IMR-90 (cell line): ENCODE data around the gene XRCC5. TPM values are rescaled to one million over a fixed set of nuclear protein-coding genes. Genes with fewer than 3 reads are reported as not detected.

ENCODE experiments used
- ATAC-seq: fragments of 200-7000 bp; cut with Tn5 transposase; 2 replicates; pipeline ENCODE4 v1.9.1; 2020; ENCODE audit warnings: low read depth, mild to moderate bottlenecking, moderate library complexity
- BruUV-seq: library from RNA; stranded (reverse); fragments of 400-500 nt; replicated peaks from 2 replicates; lab custom pipeline; 2021; lab: Mats Ljungman, UMichigan
- CTCF ChIA-PET: fragments of 300-600 bp; formaldehyde crosslinking; extraction: SDS; loops from one replicate; lab custom pipeline; 2021; ENCODE audit warnings: antibody characterized with exemption; lab: Yijun Ruan, JAX
- POLR2A ChIA-PET: fragments of 300-600 bp; sonication (Branson Sonifier 250); formaldehyde crosslinking; loops from one replicate; lab custom pipeline; 2022; ENCODE audit warnings: antibody characterized with exemption; ENCODE audit not compliant: unreplicated experiment; lab: Charles Lee
- DNase-seq: peaks from one replicate; pipeline ENCODE4 v3.0.0; 2013
- H2AFZ ChIP-seq: replicated peaks from 2 replicates; pipeline ENCODE3; 2013; ENCODE audit warnings: low read length, mild to moderate bottlenecking; ENCODE audit not compliant: poor library complexity
- H2AK5ac ChIP-seq: 2 replicates; pipeline ENCODE4 v1.6.1; 2013; ENCODE audit warnings: low read depth, low read length, inconsistent platforms
- H2AK9ac ChIP-seq: replicated peaks from 2 replicates; pipeline ENCODE3; 2013; ENCODE audit warnings: mild to moderate bottlenecking, low read depth, low read length, moderate library complexity; ENCODE audit not compliant: poor library complexity
- H2BK120ac ChIP-seq: 2 replicates; pipeline ENCODE4 v1.6.1; 2013; ENCODE audit warnings: low read depth, low read length, inconsistent platforms
- H2BK15ac ChIP-seq: 3 replicates; pipeline ENCODE4 v1.6.1; 2013; ENCODE audit warnings: low read depth, low read length, inconsistent platforms
- H2BK20ac ChIP-seq: 2 replicates; pipeline ENCODE4 v1.6.1; 2013; ENCODE audit warnings: low read depth, mild to moderate bottlenecking, inconsistent platforms, low read length, moderate library complexity
- H2BK5ac ChIP-seq: 2 replicates; pipeline ENCODE4 v1.6.1; 2013; ENCODE audit warnings: mild to moderate bottlenecking, low read depth, low read length, inconsistent platforms; ENCODE audit not compliant: poor library complexity, severe bottlenecking
- H3K14ac ChIP-seq: replicated peaks from 2 replicates; pipeline ENCODE4 v1.6.1; 2013; ENCODE audit warnings: low read depth, low read length, inconsistent platforms
- H3K18ac ChIP-seq: 2 replicates; pipeline ENCODE4 v1.6.1; 2013; ENCODE audit warnings: low read depth, low read length, control low read depth
- H3K23ac ChIP-seq: 2 replicates; pipeline ENCODE4 v1.6.1; 2013; ENCODE audit warnings: low read depth, low read length, inconsistent platforms
- H3K27ac ChIP-seq: 2 replicates; pipeline ENCODE4 v1.5.1; 2013; ENCODE audit warnings: mild to moderate bottlenecking, control low read depth, low read length; ENCODE audit not compliant: insufficient read depth
- H3K27me3 ChIP-seq: 2 replicates; pipeline ENCODE4 v1.6.1; 2013; ENCODE audit warnings: low read length; ENCODE audit not compliant: control insufficient read depth, insufficient read depth
- H3K36me3 ChIP-seq: 2 replicates; pipeline ENCODE4 v1.6.1; 2013; ENCODE audit warnings: low read length, mixed read lengths; ENCODE audit not compliant: control insufficient read depth, insufficient read depth
- H3K4ac ChIP-seq: 2 replicates; pipeline ENCODE4 v1.6.1; 2013; ENCODE audit warnings: low read depth, low read length, inconsistent platforms
- H3K4me1 ChIP-seq: 2 replicates; pipeline ENCODE4 v1.6.1; 2013; ENCODE audit warnings: low read length, mixed read lengths; ENCODE audit not compliant: control insufficient read depth, insufficient read depth
- H3K4me2 ChIP-seq: 2 replicates; pipeline ENCODE4 v1.6.1; 2013; ENCODE audit warnings: low read depth, mild to moderate bottlenecking, control low read depth, low read length, moderate library complexity
- H3K4me3 ChIP-seq: 2 replicates; pipeline ENCODE4 v1.5.1; 2013; ENCODE audit warnings: low read depth, mild to moderate bottlenecking, control low read depth, low read length, moderate library complexity; ENCODE audit not compliant: insufficient read depth
- H3K56ac ChIP-seq: 2 replicates; pipeline ENCODE4 v1.6.1; 2013; ENCODE audit warnings: low read length, inconsistent platforms; ENCODE audit not compliant: insufficient read depth; ENCODE audit errors: extremely low read depth
- H3K79me1 ChIP-seq, 2 experiments: 2 replicates each; pipeline ENCODE4 v1.6.1; 2013; ENCODE audit warnings: low read length in 2 of 2, inconsistent platforms in 1 of 2, low read depth in 1 of 2
- H3K9ac ChIP-seq: 2 replicates; pipeline ENCODE4 v1.6.1; 2013; ENCODE audit warnings: low read depth, low read length, control low read depth
- H3K9me1 ChIP-seq: 2 replicates; pipeline ENCODE4 v1.6.1; 2013; ENCODE audit warnings: low read length, inconsistent platforms; ENCODE audit not compliant: insufficient read depth
- H3K9me3 ChIP-seq: 2 replicates; pipeline ENCODE4 v1.6.1; 2013; ENCODE audit warnings: low read length; ENCODE audit not compliant: control insufficient read depth, insufficient read depth
- H4K20me1 ChIP-seq: 2 replicates; pipeline ENCODE4 v1.6.1; 2013; ENCODE audit warnings: low read length, inconsistent platforms; ENCODE audit not compliant: insufficient read depth
- H4K5ac ChIP-seq: 2 replicates; pipeline ENCODE4 v1.6.1; 2013; ENCODE audit warnings: mild to moderate bottlenecking, low read depth, low read length, control low read depth
- H4K8ac ChIP-seq, 2 experiments: 2 replicates each; pipeline ENCODE4 v1.6.1; 2013; ENCODE audit warnings: low read depth in 2 of 2, low read length in 2 of 2, control low read depth in 1 of 2, inconsistent platforms in 1 of 2
- H4K91ac ChIP-seq: 2 replicates; pipeline ENCODE4 v1.6.1; 2013; ENCODE audit warnings: low read depth, low read length, inconsistent platforms; ENCODE audit not compliant: insufficient read depth
- BHLHE40 ChIP-seq: fragments of 150-350 bp; IDR thresholded peaks from 2 replicates; pipeline ENCODE4 v1.6.1; 2016; ENCODE audit warnings: mild to moderate bottlenecking, low read depth, low read length
- CEBPB ChIP-seq: IDR thresholded peaks from 2 replicates; pipeline ENCODE4 v1.6.1; 2012; ENCODE audit warnings: low read depth, low read length, improper control_type of control experiment
- CHD1 ChIP-seq: IDR thresholded peaks from 2 replicates; pipeline ENCODE4 v1.6.1; 2012; ENCODE audit warnings: low read depth, low read length, improper control_type of control experiment
- FOS ChIP-seq: fragments of 150-350 bp; IDR thresholded peaks from 2 replicates; pipeline ENCODE4 v1.6.1; 2016; ENCODE audit warnings: low read depth, low read length
- MAFK ChIP-seq: IDR thresholded peaks from 2 replicates; pipeline ENCODE4 v1.6.1; 2012; ENCODE audit warnings: low read depth, low read length, improper control_type of control experiment
- MAZ ChIP-seq: IDR thresholded peaks from 2 replicates; pipeline ENCODE4 v1.6.1; 2012; ENCODE audit warnings: low read depth, mild to moderate bottlenecking, low read length, improper control_type of control experiment, moderate library complexity, borderline replicate concordance
- MXI1 ChIP-seq: IDR thresholded peaks from 2 replicates; pipeline ENCODE4 v1.6.1; 2012; ENCODE audit warnings: low read depth, mild to moderate bottlenecking, low read length, moderate library complexity, borderline replicate concordance
- NFE2L2 ChIP-seq: fragments of 150-350 bp; IDR thresholded peaks from 2 replicates; pipeline ENCODE4 v1.6.1; 2016; ENCODE audit warnings: low read depth, mild to moderate bottlenecking, low read length
- POLR2A ChIP-seq: IDR thresholded peaks from 2 replicates; pipeline ENCODE4 v1.6.1; 2012; ENCODE audit warnings: mild to moderate bottlenecking, low read depth, low read length
- RAD21 ChIP-seq: IDR thresholded peaks from 2 replicates; pipeline ENCODE4 v1.6.1; 2012; ENCODE audit warnings: low read length, improper control_type of control experiment
- RCOR1 ChIP-seq: IDR thresholded peaks from 2 replicates; pipeline ENCODE4 v1.6.1; 2012; ENCODE audit warnings: mild to moderate bottlenecking, low read length, improper control_type of control experiment; ENCODE audit not compliant: insufficient replicate concordance
- RFX5 ChIP-seq: IDR thresholded peaks from 2 replicates; pipeline ENCODE4 v1.8.0; 2012; ENCODE audit warnings: low read depth, mild to moderate bottlenecking, low read length, moderate library complexity
- WGBS, 2 experiments: methylation state at CpG; one replicate each; pipeline versions ENCODE4 v1.1.5 to v1.1.7; 2013; ENCODE audit warnings: missing lambda C conversion rate in 2 of 2; ENCODE audit not compliant: insufficient read length in 1 of 2; ENCODE audit errors: extremely low coverage in 2 of 2; 5-methylcytosine and 5-hydroxymethylcytosine counted together
- dilution Hi-C: fragments of 300-500 bp; cut with HindIII; formaldehyde crosslinking; loops from one replicate; pipeline ENCODE4 v1.14.3; 2018; ENCODE audit warnings: low sequenced_read_pairs; ENCODE audit not compliant: unreplicated experiment
- in situ Hi-C: fragments of 300-500 bp; cut with MboI; formaldehyde crosslinking; loops from 3 replicates; pipeline ENCODE4 v1.14.3; 2019; ENCODE audit warnings: low sequenced_read_pairs, inconsistent platforms, mixed read lengths
- intact Hi-C: fragments of 100-400 bp; cut with micrococcal nuclease; formaldehyde crosslinking; loops from 2 replicates; pipeline ENCODE4 v1.10.0; 2022
- polyA plus RNA-seq, 3 experiments: library from polyadenylated mRNA; depleted of rRNA; stranded (reverse); fragments of >200 nt; gene quantifications; 2 replicates each; pipeline ENCODE4 v1.2.3, GENCODE V29; 2012; ENCODE audit warnings: low replicate concordance in 1 of 3
- total RNA-seq: library from RNA; depleted of rRNA; stranded (reverse); fragments of >200 nt; gene quantifications from 2 replicates; pipeline ENCODE4 v1.2.3, GENCODE V29; 2012
- TF ChIP-seq, protein P1 (sequence below): fragments of 150-350 bp; IDR thresholded peaks from 2 replicates; pipeline ENCODE4 v1.6.1; 2017; ENCODE audit warnings: mild to moderate bottlenecking, antibody characterized with exemption, low read length, low read depth
- TF ChIP-seq, protein P2 (sequence below): fragments of 150-350 bp; IDR thresholded peaks from 2 replicates; pipeline ENCODE4 v1.6.1; 2016; ENCODE audit warnings: low read depth, mild to moderate bottlenecking, low read length, moderate library complexity, borderline replicate concordance
- TF ChIP-seq, protein P3 (sequence below): conservative IDR thresholded peaks from 2 replicates; pipeline ENCODE4 v1.5.1; 2012; ENCODE audit warnings: mild to moderate bottlenecking, low read depth, low read length, improper control_type of control experiment

Gene XRCC5
- total and polyA plus RNA-seq, 2 of the 4 experiments (the other 2 are of a cell fraction): 144 to 509 TPM

DNA sequence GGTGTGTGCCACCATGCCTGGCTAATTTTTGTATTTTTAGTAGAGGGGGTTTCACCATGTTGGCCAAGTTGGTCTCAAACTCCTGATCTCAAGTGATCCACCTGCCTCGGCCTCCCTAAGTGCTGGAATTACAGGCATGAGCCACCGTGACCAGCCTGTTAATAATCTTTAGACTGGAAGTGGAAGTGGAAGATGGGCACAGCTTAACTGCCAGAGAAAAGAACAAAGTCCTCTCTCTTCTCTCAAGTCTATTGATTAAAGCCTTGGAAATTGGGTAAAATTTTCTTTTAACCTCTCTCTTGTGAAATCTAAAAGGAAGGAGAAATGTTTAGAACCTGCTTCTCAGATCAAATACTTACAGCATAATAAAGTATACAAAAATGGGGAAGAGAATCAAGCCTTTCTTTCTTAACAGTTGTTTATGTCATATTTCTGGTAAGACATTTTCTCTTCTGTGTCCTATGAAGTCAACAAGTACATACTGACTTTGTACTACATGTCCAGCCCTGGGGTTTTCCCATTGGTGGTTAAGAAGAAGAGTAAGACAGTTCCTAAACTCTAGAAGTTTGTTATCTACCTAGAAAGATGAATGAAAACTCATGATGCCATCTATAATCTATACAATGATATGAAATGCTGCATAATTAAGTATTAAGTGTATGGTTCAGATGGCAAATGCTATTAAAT is 22.8 kb upstream of the XRCC5 start:
- peaks cover 0 to 13% of the 10 kb centered on the region in 2 experiments; a peak in 3 of 4 replicates for H3K79me1 ChIP-seq
- ATAC-seq (no peak), DNase-seq (no peak)
- no peak overlapping the region for H3K9ac ChIP-seq
- CTCF ChIA-PET: no interaction called here
- H3K9me1 ChIP-seq: peaks cover 11% of the 10 kb centered on the region
- BruUV-seq: no TSS peak
- 0 out of 2 replicates have a peak, but pooled peaks cover 2% of the 10 kb centered on the region for H3K9me3 ChIP-seq
- H3K27me3 ChIP-seq: no peaks in the 10 kb centered on the region
- H3K4me2 ChIP-seq: no peak overlapping the region
- H3K23ac ChIP-seq: no peak overlapping the region
- in situ Hi-C loops: no loop called here
- no peak overlapping the region for H4K91ac ChIP-seq
- no peaks in the 10 kb centered on the region for H4K20me1 ChIP-seq
- H3K14ac ChIP-seq: no peak overlapping the region
- no peak overlapping the region for H2AK5ac ChIP-seq
- no peak overlapping the region for H4K5ac ChIP-seq
- no peak overlapping the region for H3K4me3 ChIP-seq
- no peak overlapping the region for H4K8ac ChIP-seq
- H3K4ac ChIP-seq: no peak overlapping the region
- H2BK5ac ChIP-seq: no peak overlapping the region
- intact Hi-C loops: no loop called here
- H2BK15ac ChIP-seq: no peak overlapping the region
- no peak overlapping the region for H2AFZ ChIP-seq
- dilution Hi-C loops: no loop called here
- H3K18ac ChIP-seq: no peak overlapping the region
- POLR2A ChIA-PET: no interaction called here
- 0 out of 2 replicates have a peak, but pooled peaks cover 2% of the 10 kb centered on the region for H3K4me1 ChIP-seq
- no peak overlapping the region for H2AK9ac ChIP-seq
- H3K27ac ChIP-seq: no peak overlapping the region
- H3K56ac ChIP-seq: no peak overlapping the region
- no CpG with 5 or more reads among the region's 2 CpGs for WGBS, 2 experiments
- H3K36me3 ChIP-seq: no peaks in the 10 kb centered on the region
- TF ChIP-seq MAZ: no peak
- TF ChIP-seq, protein P1, sequence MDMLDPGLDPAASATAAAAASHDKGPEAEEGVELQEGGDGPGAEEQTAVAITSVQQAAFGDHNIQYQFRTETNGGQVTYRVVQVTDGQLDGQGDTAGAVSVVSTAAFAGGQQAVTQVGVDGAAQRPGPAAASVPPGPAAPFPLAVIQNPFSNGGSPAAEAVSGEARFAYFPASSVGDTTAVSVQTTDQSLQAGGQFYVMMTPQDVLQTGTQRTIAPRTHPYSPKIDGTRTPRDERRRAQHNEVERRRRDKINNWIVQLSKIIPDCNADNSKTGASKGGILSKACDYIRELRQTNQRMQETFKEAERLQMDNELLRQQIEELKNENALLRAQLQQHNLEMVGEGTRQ: no peak
- no peak for TF ChIP-seq MAFK
- TF ChIP-seq RAD21: no peak
- TF ChIP-seq RFX5: no peak
- no peak for TF ChIP-seq BHLHE40
- no peak for TF ChIP-seq RCOR1
- TF ChIP-seq FOS: no peak
- TF ChIP-seq POLR2A: no peak
- no peak for TF ChIP-seq CHD1
- TF ChIP-seq CEBPB: no peak
- TF ChIP-seq, protein P2, sequence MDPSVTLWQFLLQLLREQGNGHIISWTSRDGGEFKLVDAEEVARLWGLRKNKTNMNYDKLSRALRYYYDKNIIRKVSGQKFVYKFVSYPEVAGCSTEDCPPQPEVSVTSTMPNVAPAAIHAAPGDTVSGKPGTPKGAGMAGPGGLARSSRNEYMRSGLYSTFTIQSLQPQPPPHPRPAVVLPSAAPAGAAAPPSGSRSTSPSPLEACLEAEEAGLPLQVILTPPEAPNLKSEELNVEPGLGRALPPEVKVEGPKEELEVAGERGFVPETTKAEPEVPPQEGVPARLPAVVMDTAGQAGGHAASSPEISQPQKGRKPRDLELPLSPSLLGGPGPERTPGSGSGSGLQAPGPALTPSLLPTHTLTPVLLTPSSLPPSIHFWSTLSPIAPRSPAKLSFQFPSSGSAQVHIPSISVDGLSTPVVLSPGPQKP: no peak
- TF ChIP-seq, protein P3, sequence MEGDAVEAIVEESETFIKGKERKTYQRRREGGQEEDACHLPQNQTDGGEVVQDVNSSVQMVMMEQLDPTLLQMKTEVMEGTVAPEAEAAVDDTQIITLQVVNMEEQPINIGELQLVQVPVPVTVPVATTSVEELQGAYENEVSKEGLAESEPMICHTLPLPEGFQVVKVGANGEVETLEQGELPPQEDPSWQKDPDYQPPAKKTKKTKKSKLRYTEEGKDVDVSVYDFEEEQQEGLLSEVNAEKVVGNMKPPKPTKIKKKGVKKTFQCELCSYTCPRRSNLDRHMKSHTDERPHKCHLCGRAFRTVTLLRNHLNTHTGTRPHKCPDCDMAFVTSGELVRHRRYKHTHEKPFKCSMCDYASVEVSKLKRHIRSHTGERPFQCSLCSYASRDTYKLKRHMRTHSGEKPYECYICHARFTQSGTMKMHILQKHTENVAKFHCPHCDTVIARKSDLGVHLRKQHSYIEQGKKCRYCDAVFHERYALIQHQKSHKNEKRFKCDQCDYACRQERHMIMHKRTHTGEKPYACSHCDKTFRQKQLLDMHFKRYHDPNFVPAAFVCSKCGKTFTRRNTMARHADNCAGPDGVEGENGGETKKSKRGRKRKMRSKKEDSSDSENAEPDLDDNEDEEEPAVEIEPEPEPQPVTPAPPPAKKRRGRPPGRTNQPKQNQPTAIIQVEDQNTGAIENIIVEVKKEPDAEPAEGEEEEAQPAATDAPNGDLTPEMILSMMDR: no peak
- TF ChIP-seq NFE2L2: no peak
- TF ChIP-seq MXI1: no peak
- no peak overlapping the region for H2BK120ac ChIP-seq
- H2BK20ac ChIP-seq: no peak overlapping the region
